ENCODE results near the gene NSL1.
"Not testable (repeated sequence)": the region's sequence is repeated elsewhere in the genome, so short reads cannot be mapped to it uniquely, and the experiment has no call there.

The NSL1 gene

DNA sequence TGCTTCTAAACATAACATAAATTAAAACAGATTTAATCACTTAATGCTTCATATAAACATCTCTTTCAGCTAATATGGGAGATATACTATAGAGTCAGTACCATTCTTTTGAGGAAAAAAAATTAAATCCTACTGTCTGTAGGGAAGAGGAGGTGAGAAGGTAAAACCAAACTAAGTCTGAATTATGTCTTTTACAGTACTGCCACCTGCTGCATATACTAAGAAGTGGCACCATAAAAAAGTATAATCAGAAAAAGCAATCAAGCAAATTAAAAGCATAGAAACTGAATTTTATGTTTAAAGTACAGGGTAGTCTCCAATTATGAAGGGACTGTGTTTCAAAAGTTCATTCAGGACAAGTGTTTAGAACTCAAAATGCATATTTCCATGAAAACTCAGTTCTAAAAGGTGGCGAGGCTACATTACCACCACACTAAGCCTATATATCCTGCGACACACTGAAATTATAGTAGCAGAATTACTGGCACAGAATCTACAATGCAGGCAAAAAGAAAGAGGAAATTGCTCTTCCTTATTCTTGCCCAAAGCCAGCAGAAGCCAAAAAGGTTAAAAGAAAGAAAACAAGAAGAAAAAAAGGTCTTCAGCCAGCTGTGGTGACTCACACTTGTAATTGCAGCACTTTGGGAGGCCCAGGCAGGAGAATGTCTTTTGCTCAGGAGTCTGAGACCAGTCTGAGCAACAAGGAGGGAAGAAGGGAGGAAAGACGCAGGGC lies 9.0 kb downstream of the NSL1 start:
- no peak for DNase-seq (ENCODE audit: low read depth, low spot score)

DNA sequence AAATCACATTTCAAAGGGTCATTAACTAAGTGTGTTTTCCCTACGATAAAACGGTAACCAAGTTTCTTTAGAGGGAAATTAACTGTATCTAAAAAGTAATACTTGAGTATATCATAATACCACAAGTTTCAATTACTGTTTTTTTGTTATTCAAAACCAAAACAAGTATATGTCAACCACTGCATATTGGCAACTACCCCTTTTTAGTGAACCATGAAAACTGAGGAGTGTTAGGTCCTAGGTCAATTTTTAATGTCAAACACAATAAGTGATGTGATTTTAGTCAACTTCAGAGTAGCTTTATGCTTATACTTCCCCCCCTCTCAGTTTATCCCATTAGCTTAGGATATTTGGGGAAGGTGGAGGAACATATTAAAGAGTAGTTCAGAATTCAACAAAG lies 10.4 kb downstream of the NSL1 start:
- no peak for DNase-seq (ENCODE audit: low read depth, low spot score)

DNA sequence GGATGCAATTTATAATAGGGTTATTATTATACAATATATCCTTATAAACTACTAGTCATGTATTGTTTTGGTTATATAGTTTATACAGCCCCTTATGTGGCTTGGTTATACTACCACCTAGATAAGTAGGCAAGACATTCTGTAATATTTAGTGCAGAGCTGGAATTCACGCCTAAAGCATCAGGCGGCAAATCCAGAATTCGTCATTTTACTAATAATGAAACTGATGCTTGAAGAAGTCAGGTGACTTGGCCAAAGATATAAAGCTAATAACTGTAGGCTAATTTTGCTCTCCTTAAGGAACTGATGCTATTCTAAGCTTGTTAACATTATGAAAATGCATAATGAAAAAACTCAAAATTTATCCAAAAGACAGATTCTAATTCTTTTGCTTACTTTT lies 10.8 kb downstream of the NSL1 start:
- DNase-seq (ENCODE audit: low read depth, low spot score), result no peak

DNA sequence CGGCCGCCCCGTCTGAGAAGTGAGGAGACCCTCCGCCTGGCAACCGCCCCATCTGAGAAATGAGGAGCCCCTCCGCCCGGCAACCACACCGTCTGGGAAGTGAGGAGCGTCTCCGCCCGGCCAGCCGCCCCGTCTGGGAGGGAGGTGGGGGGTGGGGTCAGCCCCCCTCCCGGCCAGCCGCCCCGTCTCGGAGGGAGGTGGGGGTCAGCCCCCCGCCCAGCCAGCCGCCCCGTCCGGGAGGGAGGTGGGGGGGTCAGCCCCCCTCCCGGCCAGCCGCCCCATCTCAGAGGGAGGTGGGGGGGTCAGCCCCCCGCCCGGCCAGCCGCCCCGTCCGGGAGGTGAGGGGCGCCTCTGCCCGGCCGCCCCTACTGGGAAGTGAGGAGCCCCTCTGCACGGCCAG lies 12.5 kb downstream of the NSL1 start:
- not testable (repeated sequence) for DNase-seq (ENCODE audit: low read depth, low spot score)

DNA sequence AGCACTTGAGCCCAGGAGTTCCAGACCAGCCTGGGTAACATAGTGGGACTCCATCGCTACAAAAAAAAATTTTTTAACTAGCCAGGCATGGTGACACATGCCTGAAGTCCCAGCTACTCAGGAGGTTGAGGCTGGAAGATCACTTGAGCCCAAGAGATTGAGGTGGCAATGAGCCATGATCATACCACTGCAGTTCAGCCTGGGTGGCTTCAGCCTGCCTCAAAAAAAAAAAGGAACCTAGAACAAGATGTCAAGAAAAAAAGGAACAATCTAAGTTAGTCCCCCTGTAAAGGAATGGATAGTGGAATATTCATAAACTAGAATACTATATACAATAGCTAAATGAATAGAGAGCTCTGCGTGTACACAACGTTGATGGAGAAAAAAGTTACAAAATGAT lies 14.4 kb downstream of the NSL1 start:
- DNase-seq (ENCODE audit: low read depth, low spot score), result no peak

DNA sequence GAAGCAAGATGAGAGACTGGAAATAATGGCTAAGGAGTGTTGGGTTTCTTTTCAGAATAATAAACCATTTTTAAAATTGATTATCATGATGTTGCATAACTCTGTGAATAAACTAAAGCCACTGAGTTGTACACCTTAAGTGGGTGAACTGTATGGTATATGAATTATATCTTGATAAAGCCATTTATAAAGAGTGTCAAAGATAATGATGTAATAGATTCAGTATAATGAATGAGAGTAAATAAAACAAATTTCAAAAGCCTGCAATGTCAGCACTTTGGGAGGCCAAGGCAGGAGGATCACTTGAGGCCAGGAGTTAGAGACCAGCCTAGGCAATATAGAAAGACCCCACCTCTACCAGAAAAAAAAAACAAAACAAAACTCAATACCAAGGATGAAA lies 16.3 kb downstream of the NSL1 start:
- DNase-seq (ENCODE audit: low read depth, low spot score), result no peak

DNA sequence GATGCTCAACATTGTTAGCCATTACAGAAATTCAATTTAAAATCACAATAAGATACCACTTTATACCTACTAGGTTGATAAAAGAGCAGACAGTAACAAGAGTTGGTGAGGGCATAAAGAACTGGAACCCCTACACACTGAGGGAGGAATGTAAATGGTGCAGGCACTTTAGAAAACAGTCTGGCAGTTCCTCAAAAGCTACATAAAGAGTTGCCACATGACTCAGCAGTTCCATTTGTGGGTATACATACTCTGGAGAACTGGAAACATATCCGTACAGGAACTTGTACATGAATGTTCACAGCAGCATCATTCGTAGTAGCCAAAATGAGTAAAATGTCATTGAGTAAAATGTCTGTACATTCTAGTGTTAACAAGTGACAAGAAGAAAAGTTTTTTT lies 17.0 kb downstream of the NSL1 start:
- no peak for DNase-seq (ENCODE audit: low read depth, low spot score)

DNA sequence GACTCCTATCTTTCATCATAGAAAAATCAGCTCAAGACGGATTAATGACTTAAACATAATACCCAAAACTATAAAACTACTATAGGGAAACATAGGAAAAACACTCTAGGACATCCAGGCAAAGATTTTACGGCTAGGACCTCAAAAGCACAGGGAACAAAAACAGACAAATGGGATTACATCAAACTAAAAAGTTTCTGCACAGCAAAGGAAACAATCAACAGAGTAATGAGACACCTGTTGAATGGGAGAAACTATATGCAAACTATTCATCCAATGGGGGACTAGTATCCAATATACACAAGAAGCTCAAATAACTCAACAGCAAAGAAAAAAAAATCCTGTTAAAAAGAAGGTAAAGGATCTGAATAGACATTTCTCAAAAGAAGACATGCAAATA lies 18.6 kb downstream of the NSL1 start:
- DNase-seq (ENCODE audit: low read depth, low spot score), result no peak

DNA sequence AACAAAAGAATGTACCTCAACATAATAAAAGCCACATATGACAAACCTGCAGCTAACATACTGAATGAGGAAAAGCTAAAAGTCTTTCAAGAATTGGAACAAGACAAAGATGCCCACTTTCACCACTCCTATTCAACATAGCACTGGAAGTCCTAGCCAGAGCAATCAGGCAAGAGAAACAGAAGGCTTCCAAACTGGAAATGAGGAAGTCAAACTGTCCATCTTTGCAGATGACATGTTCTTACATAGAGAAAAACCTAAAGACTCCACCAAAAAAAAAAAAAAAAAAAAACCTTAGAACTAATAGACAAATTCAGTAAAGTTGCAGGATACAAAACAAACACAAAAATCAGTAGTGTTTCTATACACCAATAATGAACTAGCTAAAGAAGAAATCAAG lies 20.2 kb downstream of the NSL1 start:
- DNase-seq (ENCODE audit: low read depth, low spot score), result no peak

DNA sequence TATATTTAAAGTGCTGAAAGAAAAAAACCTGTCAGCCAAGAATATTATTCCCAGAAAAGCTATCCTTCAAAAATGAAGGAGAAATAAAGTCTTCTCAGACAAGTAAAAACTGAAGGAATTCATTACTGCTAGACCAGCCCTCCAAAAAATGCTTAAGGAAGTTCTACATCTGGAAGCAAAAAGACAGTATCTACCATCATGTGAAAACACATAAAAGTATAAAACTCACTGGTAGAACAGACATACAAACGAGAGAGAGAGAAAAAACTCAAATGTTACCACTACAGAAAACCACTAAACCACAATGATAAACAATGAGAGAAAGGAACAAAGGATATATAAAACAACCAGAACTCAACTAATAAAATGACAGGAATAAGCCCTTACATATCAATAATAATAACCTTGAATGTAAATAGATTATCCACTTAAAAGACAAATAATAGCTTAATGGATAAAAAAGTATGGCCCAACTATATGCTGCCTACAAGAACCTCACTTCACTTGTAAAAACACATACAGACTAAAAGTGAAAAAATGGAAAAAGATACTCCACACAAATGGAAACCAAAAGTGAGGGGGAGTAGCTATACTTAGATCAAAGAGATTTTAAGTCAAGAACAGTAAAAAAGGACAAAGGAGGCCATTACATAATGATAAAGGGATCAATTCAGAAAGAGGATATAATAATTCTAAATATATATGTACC lies 22.0 kb downstream of the NSL1 start:
- no peak for DNase-seq (ENCODE audit: low read depth, low spot score)

DNA sequence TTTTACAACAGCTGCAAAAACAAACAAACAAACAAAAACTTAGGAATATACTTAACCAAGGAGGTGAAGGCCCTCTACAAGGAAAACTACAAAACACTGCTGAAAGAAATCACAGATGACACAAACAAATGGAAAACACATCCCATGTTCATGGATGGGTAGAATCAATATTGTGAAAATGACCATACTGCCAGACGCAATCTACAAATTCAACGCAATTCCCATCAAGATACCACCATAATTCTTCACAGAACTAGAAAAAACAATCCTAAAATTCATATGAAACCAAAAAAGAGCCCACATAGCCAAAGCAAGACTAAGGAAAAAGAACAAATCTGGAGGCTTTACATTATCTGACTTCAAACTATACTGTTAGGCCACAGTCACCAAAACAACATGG lies 24.8 kb downstream of the NSL1 start:
- not testable (repeated sequence) for DNase-seq (ENCODE audit: low read depth, low spot score)

DNA sequence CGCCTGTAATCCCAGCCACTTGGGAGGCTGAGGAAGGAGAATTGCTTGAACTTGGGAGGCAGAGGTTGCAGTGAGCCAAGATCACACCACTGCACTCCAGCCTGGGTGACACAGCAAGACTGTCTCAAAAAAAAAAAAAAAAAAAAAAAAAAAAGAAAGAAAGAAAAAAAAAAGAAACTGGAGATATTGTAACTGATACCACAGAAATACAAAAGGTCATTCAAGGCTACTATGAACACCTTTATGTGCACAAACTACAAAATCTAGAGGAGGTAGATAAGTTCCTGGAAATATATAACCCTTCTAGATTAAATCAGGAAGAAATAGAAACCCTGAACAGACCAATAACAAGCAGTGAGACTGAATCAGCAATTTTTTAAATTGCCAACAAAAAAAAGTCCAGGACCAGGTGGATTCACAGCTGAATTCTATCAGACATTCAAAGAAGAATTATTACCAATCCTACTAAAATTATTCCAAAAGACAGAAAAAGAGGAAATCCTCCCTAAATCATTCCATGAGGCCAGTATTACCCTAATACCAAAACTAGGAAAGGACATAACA lies 26.8 kb downstream of the NSL1 start:
- not testable (repeated sequence) for DNase-seq (ENCODE audit: low read depth, low spot score)

DNA sequence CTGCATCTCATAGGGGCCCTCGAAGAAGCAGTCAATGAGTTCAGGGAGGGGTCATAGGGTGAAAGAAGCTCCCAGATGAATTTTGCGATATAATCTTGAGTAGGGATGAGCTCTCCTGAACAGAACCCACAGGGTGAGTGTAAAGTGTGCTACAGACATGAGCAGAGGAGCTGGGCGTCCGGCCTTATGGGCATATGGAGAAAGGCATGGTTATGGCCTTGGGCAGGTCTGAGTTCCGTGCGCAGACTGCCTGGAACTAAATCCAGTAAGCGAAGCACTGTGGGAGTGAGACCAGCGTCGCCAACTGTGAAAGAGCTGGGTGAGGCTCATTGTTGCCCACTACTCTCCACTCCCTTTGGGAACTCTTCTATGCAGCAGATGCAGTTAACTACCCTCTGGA lies 28.7 kb downstream of the NSL1 start:
- DNase-seq (ENCODE audit: low read depth, low spot score), result no peak

DNA sequence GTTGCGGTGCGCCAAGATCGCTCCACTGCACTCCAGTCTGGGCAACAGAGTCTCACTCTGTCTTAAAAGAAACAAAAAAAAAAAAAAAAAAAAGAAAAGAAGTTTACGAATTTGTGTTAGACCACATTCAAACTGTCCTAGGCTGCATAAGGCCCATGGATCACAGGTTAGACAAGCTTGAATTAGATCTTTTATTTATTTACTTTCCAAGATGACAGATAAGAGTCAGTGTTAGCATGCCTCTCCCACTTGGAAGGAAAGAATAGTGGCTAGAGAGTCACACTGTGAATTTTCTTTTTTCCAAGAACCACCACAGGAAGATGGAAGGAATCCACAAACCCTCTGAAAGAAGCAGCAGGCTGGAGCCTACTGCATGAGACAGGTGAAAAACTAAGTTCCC lies 29.3 kb downstream of the NSL1 start:
- DNase-seq (ENCODE audit: low read depth, low spot score), result no peak

DNA sequence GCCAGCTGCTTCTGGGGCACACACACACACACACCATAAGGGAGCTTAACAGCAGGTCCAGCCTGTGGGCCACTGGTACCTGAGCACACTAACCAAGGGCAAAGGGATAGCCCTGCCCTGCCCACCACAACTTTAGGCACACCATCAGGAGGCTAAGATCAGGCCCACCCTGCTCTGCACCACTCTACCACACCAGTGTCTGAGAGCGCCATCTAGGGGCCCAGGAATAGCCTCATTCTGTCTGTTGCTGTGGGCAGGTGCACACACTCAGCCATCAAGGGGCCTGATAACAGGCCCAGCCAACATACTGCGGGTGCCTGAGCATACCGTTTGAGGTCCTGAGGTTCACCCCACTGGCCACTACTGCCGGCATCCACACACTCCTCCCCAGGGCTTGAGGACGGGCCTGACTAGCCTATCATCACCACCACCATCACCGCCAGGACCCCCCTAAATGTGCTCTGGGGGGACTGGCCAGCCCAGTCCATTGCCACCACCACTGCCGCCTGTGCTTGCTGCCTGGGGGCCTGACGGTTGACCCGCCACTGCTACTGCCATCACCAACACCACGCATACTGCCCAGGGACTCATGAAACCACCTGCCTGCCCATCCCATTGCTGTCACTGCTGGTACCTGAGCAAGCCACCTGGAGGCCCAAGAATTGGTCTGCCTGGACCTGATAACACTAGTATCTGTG lies 31.3 kb downstream of the NSL1 start:
- peak; percentile 47 for DNase-seq (ENCODE audit: low read depth, low spot score)

DNA sequence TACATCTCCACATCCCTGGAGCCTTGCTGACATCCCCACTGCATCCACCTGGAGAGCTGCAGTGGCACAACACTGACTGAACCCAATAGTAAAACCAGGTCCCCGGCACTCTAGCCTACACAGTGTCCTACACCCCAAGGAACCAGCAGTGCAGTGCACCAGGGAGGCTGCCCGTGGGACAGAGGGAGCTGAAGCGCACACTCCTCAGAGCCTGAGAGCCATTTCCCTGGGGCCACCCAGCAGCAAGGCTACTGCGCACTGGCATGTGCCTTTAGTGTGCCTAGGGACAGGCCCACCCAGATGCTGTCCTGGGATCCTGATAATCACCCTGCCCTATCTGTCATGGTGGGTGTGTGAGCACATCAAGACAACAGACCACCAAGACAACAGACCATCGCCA lies 31.9 kb downstream of the NSL1 start:
- DNase-seq (ENCODE audit: low read depth, low spot score), result no peak

DNA sequence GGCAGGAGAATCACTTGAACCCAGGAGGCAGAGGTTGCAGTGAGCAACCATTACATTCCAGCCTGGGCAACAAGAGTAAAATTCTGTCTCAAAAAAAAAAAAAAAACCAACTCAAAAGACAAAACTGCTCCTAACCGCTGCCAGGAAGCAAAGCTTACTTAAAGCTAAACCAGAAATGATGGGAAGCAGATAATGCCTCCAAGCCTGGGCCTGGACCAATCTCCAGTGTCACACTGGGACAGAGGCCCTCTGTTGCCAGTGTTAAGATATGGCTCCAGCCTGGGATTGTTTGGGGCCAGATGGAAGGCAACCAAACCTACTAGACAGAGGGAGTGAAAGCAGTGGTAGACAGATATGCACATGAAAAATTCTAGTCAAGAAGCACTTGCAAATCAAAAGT lies 36.9 kb downstream of the NSL1 start:
- DNase-seq (ENCODE audit: low read depth, low spot score), result no peak

DNA sequence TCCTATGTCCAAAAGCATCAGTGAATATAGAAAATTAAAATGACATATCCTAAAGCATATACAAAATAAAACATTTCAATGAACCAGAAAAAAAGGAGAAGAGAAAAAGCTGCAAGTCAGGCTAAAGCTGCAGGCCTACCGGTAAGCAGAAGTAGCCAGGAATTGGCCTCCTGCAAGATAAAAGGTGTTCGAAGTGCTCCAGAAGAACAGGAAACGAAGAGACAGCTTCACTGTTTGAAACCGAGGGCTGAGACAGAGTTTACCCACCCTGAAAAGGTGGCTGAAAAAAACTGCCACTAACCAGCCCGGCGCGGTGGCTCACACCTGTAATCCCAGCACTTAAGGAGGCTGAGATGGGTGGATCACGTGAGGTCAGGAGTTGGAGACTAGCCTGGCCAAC lies 37.4 kb downstream of the NSL1 start:
- DNase-seq (ENCODE audit: low read depth, low spot score), result no peak

DNA sequence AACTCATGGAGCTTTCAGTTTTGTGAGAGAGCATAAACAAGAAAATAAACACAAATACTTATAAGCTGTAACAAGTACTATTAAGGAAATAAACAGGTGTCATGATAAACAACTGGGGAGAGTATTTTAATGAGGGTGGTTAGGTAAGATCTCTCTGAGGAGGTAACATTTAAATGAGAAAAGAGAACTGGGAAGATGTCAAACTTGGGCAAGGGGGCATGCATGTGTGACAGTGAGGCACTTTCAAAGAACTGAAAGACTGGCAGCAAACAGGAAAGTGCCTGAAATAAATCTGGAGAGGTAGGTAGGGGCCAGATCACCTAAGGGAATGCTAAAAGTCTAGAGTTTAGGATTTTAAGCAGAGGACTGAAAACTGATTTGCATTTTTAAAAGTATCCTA lies 37.8 kb downstream of the NSL1 start:
- DNase-seq (ENCODE audit: low read depth, low spot score), result no peak

DNA sequence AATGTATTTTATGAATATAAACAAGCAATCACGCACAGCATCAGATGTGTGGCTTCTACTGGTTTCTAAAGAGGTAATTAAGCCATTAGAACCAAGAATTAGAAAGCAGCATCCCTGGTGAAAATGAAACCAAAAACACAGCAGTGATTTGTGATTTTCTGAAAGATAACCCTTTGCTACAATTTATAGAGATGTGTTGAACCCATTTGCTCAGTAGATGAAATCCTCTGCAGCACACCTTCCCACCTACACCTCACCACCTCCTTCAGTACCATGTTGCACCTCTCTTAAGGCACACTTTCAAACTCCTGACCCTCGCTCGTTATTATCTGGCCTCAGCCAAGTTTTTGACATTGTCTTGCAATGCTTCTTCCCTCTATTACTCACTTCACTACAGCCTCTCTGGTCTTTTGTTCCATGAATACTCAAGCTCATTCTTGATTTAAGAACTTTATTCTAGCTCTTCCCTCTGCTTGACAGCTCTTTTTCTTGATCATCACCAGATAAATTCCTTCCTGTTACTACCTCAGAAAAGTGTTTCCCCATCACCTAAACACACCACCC lies 38.6 kb downstream of the NSL1 start:
- no peak for DNase-seq (ENCODE audit: low read depth, low spot score)

DNA sequence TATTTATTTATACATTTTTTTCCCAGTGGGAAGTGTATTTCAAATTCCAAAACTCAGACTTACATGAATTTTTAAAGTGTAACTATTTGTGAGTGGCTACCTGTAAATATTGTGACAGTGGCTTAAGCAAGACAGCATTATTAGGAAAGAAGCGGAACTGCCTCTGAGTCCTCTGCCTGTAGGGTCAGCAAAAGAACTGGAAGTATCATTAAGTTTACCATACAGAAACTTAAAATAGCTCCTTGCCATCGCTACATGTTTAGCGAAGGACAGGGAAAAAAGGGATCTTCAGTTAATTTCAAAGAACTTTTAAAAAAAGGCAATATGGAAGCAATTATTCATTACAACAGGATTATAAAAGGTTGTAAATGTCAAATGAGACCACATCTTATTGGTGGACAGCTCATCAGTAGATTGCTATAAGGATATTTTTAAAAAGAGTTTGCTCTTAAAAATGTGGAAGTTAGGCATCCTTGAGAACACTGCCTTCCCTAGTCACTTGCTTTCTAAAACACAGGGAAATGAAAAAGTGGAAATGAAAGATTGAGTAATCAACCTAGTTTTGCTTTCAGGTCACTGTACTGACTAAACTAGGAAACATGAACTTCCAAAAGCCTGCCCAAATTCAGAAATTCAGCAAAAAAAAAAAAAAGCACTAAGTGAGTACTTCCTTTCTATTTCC lies 39.2 kb downstream of the NSL1 start:
- DNase-seq (ENCODE audit: low read depth, low spot score), result no peak

Data from iPS DF 19.7 (cell line).